Stimulated activated naive CD8-positive, alpha-beta T cell treated with anti-CD3 and anti-CD28 coated beads, Interleukin-15, Interleukin-2, amounts not matched to agents 100 U/mL and 50 U/mL, for 24 hours (primary cell): ENCODE measurements around the gene AEBP2.
A peak's percentile ranks its signal among the peaks of the same experiment; 100 is the strongest.
"Not testable (repeated sequence)": the region's sequence is repeated elsewhere in the genome, so short reads cannot be mapped to it uniquely, and the experiment has no call there.

Experiments
- ATAC-seq: fragments of 150-1000 bp; cut with Tn5 transposase; one replicate; pipeline ENCODE4 v1.10.0; 2021
- DNase-seq: peaks from one replicate; pipeline ENCODE4 v3.0.0; 2021

The AEBP2 gene

DNA sequence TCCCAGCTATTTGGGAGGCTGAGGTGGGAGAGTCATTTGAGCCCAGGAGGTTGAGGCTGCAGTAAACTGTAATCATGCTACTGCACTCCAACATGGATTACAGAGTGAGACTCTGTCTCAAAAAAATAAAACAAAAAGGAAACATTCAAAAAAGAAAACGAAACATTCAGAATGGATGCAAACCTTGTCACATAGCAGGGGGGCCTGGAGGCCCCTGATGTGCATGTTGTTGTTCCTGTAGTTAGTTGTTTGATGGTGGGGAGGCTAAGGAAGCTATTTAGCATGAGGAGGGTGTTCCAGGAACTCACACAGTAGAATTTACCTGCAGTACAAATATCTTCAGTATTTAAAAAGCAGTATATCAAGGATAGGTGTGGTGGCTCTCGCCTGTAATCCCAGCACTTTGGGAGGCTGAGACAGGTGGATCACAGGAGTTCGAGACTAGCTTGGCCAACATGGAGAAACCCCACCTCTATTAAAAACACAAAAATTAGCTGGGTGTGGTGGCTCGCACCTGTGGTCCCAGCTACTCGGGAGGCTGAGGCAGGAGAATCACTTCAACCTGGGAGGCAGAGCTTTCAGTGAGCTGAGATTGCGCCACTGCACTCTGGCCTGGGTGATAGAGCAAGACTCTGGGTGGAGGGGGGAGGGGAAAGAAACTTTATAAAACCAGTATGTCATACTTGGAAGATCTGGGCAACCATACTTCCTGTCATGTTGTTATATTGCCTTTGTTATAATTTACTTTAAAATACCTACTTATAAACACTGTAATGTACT is 17.6 kb upstream of the AEBP2 start:
- ATAC-seq: no peak
- DNase-seq: no peak

DNA sequence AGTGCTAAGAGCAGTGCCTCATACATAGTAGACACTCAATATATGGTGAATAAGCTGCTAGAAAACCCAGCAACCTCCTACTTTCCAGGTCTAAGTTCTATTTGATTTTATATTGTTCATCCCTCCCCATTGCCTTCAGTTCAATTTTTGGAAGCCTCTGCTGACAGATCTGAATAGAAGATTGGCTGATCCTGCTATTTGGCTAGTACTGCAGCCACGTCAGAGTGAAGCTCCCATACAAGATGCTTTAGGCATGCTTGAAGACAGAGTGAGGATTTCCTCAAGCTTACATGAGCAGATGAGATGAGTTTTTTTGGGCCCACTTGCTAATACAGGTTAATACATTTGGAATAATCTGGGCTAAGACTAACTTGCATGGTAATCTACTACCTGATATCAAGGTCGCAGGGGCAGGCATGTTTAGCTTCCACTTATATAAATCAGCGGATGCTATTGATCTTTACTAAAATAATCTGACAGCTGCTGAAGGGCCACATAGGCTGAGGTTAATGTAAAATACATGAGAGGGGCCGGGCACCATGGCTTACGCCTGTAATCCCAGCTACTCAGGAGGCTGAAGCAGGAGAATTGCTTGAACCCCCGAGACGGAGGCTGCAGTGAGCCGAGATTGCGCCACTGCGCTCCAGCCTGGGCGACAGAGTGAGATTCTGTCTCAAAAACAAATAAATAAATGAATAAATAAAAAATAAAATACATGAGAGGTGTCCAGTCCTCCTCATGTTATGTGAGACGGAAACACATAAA is 15.9 kb upstream of the AEBP2 start:
- DNase-seq (no peak), ATAC-seq (no peak)

DNA sequence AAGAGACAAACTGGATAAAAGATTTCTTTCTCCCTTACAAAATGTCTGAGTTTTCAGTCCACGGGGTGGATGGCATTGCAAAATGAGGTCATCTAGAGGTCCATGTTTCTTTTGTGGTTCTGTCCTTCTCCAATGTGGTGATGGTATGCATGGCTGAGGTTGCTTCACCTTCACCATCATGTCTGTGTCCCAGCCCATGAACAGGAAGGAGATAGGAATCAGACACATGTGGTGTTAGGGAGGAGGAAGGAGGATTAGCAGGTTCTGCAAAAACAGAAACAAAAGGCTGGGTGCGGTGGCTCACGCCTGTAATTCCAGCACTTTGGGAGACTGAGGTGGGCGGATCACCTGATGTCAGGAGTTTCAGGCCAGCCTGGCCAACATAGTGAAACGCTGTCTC is 11.0 kb upstream of the AEBP2 start:
- DNase-seq (no peak), ATAC-seq (no peak)

DNA sequence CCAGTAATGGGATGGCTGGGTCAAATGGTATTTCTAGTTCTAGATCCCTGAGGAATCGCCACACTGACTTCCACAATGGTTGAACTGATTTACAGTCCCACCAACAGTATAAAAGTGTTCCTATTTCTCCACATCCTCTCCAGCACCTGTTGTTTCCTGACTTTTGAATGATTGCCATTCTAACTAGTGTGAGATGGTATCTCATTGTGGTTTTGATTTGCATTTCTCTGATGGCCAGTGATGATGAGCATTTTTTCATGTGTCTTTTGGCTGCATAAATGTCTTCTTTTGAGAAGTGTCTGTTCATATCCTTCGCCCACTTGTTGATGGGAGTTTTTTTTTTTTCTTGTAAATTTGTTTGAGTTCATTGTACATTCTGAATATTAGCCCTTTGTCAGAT is 9.8 kb upstream of the AEBP2 start:
- DNase-seq, ATAC-seq: not testable (repeated sequence)

DNA sequence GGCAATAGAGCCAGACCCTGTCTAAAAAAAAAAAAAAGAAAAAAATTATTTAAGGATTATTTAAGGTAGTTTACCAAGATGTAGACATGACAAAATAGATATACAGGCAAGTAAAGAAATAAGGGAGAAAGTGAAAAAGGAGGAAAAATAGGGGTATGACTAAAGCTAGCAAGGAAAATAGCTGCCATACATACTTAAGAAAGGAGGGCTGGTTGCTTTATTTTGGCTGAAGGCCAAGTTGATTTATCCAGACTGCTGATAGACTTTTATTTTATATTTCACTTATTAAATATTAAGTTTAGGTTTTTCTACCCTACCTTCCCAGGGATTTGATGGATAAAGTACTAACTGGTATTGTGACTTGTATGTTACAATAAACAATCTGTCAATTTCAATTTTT is 8.3 kb upstream of the AEBP2 start:
- DNase-seq (no peak), ATAC-seq (no peak)

DNA sequence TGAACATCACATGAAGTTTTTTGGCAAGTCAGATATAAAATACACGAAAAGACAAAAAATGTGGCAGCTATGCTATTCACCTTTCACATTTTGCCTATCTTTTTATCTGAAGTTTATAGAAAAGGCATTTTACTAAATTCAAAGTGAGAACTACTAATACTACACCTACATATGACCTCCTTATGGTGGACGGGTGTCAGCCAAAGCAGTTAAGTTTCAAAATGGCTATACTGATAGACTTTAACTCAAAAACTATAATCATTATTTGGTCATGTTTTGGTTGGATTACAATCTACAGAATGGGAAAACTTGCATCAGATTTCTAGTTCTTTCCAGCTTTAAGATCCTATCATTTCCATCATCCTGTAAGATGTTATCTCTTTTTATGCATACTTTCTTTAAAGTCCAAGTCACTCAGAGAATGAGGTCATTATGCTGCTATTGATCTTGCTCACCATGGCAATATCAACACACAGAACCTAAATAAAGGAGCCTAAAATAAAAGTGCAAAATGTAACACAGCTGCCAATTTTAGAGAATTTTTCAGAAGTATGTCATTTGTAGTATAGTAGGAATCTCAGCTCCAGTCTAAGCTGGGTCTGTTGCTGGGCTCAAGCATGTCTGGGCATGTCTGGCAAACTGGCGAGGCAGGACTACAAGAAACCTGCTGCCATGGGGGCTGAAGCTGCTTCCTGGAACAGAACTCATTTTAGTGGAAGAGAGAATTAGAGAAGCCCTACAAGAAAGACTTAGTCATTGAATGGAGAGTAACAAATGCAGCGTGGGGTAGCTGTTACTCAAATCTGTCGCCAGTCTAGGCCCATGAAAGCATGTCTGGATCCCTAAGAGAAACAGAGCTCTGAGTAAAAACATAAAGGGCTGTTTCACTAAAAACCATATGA is 7.6 kb upstream of the AEBP2 start:
- peak; percentile 43 for DNase-seq
- peak; percentile 84 for ATAC-seq

DNA sequence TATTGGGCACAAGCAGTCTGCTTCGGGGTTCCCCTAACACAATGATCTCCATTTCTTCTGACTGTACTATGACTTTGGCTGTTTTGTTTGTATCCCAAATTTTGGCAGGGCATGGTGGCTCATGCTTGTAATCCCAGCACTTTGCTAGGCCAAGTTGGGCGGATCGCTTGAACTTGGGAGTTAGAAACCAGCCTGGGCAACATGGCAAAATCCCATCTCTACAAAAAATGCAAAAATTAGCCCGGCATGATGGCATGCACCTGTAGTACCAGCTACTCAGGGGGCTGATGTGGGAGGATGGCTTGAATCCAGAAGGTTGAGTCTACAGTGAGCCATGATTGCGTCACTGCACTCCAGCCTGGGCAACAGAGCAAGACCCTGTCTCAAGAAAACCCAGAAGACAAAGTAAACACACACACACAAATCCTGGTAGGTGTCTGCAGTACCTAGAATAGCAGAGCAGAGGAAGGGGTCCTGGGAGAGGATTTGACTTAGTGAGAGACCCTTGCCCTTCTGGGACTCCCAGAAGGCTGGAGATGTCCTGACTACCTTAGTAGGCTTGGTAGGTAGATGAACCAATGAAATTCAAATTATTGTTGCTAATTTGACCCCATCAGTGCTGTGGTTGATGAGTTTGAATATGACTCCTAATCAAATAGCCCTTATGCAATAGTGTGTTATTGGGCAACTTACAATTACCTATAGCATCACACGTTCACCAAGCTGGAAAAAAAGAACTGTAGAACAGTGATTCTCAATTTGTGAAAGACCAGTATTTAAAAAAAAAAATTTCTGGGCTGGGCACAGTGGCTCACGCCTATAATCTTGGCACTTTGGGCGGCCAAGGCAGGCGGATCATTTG is 6.8 kb upstream of the AEBP2 start:
- no peak for DNase-seq
- ATAC-seq: no peak

DNA sequence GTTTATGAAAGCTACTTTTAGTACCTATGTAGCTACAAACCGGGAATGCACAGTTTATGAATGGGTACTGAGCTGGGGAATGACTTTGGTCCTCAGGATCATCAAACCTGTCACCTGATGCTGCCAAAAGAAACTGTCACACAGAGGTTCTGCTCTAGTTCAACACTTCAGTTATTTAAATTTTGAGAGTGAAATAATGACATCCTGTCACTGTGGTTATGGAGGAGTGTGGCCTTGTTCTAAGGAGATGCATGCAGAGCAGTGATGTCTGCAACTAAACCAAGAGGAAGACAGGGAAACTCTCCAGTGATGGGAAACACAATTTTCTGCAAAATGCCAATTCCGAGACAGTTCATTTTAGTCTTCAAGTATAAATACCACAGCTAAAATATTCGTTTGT is 4.8 kb upstream of the AEBP2 start:
- DNase-seq (no peak), ATAC-seq (no peak)

DNA sequence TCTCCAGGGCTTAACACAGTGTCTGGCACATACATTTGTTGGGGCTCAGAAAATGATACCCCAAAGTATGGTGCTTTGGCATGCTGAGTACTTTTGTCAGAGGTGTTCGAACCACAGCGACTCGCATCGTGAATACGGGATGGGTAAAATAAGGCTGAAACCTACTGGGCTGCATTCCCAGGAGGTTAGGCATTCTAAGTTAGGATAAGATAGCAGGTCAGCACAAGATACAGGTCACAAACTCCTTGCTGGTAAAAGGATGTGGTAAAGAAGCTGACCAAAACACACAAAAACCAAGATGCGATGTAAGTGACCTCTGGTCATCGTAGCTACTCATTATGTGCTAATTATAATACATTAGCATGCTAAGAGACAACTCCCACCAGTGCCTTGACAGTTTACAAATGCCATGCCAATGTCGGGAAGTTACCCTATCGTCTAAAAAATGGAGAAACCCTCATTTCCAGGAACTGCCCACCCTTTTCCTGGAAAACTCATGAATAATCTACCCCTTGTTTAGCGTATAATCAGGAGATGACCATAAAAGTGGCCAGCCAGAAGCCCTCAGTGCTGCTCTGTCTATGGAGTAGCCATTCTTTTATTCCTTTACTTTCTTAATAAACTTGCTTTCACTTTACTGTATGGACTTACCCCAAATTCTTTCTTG is 3.3 kb upstream of the AEBP2 start:
- DNase-seq (no peak), ATAC-seq (no peak)

DNA sequence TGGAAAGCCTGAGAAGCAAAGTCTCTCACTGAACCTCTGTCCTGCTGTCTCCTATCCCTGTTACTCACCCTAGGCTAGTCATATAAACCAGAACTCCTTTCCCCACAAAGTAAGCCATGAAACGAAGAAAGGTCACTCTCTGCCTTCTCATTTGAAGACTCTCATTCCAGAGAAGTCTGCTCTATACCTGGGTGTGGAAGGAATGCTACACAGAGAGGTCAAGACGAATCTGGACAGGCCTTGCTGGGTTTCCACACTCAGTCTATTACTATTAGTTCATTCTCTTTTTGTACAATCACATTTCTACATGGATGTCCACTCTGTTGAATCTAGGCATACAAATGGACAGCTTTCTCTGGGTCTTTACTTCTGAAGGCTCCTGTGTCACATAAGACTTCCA is 2.4 kb upstream of the AEBP2 start:
- ATAC-seq: no peak
- no peak for DNase-seq

DNA sequence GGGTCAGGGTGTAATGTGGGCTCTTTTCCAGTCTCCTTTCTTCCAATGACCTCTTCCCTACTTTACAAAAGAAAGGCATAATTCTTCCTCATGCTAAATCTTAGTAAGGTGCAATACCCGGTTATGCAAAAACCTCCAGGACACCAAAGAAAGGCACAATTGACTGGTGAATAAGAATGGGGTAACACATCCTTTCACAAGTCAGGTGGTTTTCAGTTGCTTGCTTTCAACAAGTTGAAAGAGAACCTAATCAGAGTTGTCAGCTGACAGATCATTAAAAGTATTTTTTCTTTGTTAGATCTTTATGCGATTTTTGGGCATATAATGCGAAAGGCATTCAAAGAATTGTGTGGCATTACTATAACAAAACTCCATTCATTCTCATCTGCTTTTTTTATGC is 1.3 kb upstream of the AEBP2 start:
- DNase-seq: no peak

DNA sequence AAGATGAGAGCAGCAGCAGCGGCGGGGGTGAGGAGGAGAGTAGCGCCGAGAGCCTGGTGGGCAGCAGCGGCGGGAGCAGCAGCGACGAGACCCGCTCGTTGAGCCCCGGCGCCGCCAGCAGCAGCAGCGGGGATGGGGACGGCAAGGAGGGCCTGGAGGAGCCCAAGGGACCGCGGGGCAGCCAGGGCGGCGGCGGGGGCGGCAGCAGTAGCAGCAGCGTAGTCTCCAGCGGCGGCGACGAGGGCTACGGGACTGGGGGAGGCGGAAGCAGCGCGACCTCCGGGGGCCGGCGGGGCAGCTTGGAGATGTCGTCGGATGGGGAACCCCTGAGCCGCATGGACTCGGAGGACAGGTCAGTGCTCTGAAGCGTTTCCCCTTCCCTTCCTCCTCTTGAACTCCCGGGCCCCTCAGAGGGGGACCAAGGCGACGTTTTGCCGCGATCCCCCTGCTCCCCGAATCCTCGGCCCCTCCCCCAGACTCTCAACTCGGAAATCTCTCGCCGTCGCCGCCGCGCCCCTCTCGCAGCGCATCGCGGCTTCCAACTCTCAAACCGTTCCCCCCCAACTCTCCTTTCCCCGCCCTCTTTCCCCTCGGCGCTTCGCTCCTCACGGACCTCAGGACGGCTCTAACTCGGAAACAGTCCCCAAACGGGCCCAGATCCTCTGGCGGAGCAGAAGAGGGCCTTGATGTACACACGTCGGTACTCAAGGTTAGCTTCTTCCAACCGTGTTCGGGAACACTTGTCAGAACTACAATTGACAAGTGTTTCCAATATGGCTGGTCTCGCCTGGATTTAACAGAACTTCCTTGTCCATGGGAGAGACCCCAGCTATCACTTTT is 947 bp downstream of the AEBP2 start:
- peak; percentile 74 for DNase-seq
- ATAC-seq: peak; percentile 52

More for the DNA sequence above, 1.3 kb upstream of the AEBP2 start:
- ATAC-seq: no peak

DNA sequence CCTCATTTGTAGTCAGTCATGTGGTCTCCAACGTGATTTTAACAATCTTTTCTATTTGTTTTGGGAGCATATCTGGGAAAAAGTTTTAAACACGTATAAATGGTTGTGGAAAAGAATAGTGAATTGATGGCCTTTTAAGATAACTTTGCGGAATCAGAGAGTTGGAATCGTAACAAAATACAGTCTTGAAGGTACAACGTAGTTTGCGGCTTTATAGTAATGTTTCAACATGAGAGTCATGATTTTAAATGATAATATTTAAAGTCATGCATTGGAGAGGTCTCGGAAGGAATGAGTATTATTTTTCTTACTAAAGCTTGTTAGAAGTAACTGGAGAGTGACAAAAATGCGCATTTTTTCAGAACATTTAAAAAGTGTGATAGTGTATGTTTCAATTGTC is 1.6 kb downstream of the AEBP2 start:
- ATAC-seq (no peak), DNase-seq (no peak)

DNA sequence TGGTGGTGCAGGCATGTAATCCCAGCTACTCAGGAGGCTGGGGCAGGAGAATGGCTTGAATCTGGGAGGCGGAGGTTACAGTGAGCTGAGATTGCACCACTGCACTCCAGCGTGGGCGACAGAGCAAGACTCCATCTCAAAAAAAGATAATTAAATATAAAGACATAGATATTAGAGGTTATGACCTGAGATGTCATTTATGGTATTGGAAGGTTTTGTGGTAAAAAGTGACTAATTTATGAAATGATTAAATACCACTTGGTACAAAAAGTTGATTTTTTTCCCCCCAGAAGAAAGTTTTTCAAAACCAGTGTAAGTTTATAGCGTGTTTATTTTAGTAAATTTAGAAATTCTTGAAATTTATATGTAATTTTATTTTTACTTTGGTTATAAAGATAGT is 4.3 kb downstream of the AEBP2 start:
- no peak for ATAC-seq
- DNase-seq: no peak

DNA sequence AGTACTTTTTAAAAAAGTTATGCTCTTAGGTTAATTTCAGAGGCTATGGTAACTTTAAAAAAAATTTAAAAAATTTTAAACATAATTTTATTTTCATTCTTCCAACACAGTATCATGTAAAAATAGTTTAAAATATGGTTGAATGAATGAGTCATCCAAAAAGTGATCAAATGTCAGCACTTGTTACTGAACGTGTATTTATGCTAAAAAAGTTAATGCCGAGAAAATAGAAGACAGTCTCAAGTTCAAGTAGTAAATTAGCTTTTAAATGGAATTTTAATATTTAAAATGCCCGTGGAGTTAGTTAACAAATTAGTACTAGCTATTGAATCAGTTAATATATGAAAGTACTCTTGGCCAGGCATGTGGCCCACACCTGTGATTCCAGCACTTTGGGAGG is 4.8 kb downstream of the AEBP2 start:
- ATAC-seq: no peak
- no peak for DNase-seq

DNA sequence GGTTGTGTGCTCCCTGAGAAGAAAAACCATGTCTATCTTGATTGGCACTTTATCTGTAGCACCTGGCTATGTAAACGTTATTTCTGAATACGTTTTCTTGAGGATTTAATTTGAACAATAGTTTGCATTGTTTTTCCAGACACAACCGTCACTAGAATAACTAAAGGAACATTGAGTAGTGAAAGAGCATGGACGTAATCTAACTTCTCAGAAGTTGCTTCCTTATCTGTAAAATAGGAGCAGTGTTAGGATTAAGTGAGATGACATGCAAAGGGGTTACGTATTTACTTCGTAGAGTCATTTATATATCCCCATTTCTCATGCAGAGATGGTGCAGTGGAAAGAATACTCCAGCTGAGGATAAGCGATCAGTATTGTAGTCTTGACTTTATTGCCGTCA is 8.1 kb downstream of the AEBP2 start:
- DNase-seq (no peak), ATAC-seq (no peak)

DNA sequence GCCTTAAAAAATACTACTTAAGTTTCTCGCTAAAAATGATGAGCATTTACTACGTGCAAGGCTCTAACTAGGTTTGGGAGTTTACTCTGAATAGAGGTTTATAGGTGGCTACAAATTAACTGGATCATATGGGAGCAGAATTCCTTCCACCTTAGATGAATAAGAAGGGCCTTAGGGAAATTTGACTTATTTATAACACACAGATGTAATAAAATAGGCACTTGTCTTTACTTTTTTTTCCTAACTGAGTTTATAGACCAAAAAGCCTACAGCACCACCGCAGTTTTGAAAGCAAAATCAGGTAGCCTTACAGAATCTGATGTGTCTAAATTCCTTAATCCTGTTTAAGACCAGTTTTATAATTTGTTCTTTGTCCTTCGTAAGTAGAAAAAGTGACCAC is 10.5 kb downstream of the AEBP2 start:
- ATAC-seq (no peak), DNase-seq (no peak)

DNA sequence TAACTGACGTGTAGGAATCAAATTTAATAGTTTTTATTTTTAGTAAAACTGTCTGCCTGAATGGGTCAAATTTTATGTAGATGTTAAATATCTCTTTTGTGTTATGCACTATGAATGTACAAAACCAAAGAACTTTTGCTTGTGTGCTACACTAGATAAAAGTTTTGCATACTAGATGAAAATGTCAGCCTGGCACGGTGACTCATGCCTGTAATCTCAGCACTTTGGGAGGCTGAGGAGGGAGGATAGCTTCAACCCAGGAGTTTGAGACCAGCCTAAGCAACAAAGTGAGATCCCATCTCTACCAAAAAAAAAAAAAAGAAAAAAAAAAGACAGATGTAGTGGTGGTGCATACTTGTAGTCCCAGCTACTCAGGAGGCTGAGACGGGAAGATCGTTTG is 11.1 kb downstream of the AEBP2 start:
- ATAC-seq (no peak), DNase-seq (no peak)

DNA sequence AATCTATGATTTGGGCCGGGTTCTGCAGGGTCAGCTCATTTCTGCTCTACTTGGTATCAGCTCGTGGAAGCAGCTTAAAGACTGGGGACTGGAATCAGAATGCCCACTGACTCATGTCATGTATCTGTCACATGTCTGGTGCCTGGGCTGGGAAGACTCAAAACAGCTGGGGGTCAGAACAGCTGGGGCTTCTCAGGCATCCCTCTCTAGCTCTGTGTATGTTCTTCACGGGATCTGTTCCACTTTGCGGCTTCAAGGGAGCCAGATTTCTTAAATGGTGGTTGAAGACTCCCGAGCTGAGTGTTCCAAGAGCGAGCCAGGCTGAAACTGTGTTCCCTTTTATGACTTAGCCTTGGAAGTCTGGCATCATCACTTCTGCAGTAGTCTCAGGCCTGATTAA is 11.9 kb downstream of the AEBP2 start:
- DNase-seq (no peak), ATAC-seq (no peak)

DNA sequence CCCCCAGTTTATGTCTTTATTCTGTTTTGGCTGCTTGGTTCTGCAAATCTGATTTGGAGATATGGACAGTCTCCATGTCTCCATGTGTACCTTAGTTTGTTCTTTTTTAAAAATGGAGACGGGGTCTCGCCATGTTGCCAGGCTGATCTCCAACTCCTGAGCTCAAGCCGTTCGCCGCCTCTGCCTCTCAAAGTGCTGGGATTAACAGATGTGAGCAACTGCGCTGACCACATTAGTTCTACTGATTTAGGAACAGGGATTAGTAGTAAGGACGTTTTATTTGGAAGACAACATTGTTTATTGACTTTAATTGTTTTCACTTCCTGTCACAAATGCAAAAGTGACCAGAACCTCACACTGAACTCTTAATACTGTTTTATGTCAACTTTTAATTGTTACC is 14.7 kb downstream of the AEBP2 start:
- ATAC-seq (no peak), DNase-seq (no peak)
